Astrocyte of the cerebellum (primary cell): ENCODE data around the gene HEATR1.
A peak's percentile ranks its signal among the peaks of the same experiment; 100 is the strongest.

Experiments
- DNase-seq: peaks from one replicate; pipeline ENCODE4 v3.0.0-alpha.2; 2011; ENCODE audit warnings: low read depth
- H3K4me3 ChIP-seq: 2 replicates; pipeline ENCODE4 v1.5.1; 2011; ENCODE audit warnings: mild to moderate bottlenecking, low read depth, low read length, moderate library complexity
- in situ Hi-C: cut with HindIII; loops from 2 replicates; pipeline ENCODE4 v1.10.0; 2017; ENCODE audit warnings: low sequenced_read_pairs
- TF ChIP-seq, protein P1 (sequence below): IDR thresholded peaks from 2 replicates; pipeline ENCODE4 v1.5.1; 2012; ENCODE audit warnings: low read length, low read depth, moderate library complexity, mild to moderate bottlenecking; ENCODE audit errors: missing control alignments

Gene HEATR1

DNA sequence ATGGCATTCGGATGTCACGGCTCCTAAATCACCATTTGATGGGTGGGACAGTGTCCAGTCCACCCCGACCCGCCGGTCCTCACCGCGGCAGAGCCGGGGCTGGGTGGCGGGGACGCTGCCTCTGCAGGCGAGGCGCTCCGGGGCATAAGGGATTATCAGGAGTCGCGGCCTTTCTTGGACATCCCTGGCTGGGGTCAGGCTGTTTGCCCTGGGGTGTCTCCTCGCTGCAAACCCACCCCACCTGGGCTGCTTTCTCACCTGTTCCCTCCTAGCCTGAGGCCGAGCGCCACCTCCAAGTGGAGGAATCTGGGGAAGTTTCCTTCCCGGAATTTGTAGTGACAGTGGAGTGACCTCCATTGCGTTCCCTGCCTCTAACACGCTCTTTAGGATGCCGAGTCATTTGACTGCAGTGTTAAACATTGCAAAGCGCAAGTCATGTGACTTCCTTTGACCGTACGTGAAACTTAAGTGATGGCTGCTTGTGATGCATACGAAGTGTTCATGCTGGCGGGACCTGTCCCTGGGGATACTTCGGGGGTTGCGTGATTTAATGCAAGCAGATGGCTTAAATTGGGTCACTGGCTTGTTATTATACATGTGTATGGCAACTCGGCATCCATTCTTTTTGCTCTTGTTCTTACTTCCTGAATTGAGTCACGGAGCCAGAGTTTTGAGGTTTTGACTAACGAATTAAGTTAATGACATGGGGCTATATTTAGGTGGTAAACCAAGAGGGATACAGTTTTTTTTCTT, 80.0 kb downstream of the HEATR1 start:
- peak overlapping the region; percentile 60 for H3K4me3 ChIP-seq
- TF ChIP-seq, protein P1, sequence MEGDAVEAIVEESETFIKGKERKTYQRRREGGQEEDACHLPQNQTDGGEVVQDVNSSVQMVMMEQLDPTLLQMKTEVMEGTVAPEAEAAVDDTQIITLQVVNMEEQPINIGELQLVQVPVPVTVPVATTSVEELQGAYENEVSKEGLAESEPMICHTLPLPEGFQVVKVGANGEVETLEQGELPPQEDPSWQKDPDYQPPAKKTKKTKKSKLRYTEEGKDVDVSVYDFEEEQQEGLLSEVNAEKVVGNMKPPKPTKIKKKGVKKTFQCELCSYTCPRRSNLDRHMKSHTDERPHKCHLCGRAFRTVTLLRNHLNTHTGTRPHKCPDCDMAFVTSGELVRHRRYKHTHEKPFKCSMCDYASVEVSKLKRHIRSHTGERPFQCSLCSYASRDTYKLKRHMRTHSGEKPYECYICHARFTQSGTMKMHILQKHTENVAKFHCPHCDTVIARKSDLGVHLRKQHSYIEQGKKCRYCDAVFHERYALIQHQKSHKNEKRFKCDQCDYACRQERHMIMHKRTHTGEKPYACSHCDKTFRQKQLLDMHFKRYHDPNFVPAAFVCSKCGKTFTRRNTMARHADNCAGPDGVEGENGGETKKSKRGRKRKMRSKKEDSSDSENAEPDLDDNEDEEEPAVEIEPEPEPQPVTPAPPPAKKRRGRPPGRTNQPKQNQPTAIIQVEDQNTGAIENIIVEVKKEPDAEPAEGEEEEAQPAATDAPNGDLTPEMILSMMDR, result no peak
- peak; percentile 35 for DNase-seq
- in situ Hi-C loops, result no loop called here

DNA sequence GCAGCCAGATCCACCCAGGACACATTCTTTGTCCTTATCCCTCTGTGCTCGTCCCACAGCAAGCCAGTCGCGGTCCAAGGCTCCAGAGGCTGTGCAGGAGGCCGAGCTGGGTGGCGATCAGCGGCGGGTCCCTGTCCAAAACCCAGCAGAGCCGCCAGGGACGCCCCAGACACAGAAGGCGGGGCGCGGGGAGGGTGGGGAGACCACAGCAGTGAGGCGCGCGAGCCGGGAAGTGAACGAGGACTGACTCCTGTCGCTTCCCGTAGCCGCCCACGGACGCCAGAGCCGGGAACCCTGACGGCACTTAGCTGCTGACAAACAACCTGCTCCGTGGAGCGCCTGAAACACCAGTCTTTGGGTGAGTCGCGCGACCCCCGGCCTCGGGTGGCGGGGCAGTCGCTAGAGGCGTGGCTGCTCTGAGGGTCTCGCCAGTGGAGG, 80.6 kb downstream of the HEATR1 start, which contains the start of gene LGALS8:
Gene LGALS8, plus strand, starts transcription at position 279 of the 438 bp plus-strand sequence. CDS start 2,089 bp downstream, outside the sequence.
- DNase-seq, result peak; percentile 35
- TF ChIP-seq, protein P1, result no peak

DNA sequence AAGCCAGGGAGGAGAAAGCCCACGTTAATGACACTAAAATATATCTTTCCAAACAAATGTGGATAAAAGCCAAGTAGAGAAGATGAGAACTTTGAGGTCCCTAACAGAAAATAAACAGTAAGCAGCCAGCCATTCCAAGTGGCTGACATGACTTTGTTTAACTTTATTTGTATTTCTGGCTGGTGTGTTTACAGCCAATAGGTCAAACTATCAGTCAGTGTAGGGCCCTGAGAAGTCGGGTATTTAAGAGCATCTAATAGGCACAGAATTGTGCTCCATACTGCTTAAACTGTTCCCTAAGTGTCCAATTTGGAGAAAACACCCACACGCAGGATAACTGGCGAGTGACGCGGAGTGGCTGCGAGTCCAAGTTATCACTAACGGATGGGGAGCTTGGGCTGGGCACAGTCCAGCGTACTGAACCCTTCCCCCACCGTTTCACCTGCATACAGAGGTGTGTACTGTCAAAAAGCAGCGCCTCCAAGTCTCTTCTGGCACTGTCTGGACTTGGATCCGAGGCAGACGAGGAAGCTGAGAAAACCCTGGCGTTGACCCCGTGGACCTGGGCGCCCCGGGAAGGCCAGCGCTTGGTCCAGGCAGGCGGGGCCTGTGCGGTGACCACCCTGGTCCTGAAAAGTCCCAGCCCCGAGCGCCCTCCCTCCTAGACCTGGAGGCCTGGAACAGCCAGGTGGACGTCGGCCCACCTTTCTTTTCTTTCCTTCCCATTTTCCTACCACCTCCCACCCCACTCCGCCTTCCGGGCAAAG, 81.2 kb downstream of the HEATR1 start:
- TF ChIP-seq, protein P1, result no peak
- DNase-seq, result no peak
- in situ Hi-C loops, result no loop called here
- H3K4me3 ChIP-seq, result peak overlapping the region; percentile 60

More for the DNA sequence above, 80.6 kb downstream of the HEATR1 start, which contains the start of gene LGALS8:
- peak within 1 kb of the TSS; percentile 60 for H3K4me3 ChIP-seq
- in situ Hi-C loops, result no loop called here

DNA sequence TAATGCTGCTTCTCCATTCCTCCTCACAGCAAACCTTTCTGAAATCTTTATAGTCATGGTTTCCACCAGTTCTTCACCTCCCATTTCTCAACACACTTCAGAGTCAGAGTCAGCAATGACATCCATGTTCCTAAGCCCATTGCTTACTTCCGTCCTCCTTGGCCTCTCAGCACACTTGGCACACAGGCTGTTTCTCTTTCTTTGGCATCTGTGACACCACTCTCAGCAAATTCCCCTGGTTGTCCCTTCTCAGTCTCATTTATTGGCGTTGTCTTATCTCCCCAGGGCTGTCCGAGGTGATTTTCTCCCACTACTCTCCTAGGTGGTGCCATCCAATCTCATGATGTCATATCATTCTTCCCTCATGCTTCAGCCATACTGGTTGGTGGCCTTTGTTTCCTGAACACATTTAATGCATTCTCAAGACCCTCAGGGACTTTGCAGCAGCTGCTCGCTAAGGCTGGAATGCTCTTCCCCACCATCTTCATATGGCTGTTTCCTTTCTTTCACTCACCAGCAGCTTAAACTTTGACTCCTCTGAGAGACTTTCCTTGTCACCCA, 83.8 kb downstream of the HEATR1 start:
- in situ Hi-C loops, result no loop called here
- TF ChIP-seq, protein P1, result no peak

DNA sequence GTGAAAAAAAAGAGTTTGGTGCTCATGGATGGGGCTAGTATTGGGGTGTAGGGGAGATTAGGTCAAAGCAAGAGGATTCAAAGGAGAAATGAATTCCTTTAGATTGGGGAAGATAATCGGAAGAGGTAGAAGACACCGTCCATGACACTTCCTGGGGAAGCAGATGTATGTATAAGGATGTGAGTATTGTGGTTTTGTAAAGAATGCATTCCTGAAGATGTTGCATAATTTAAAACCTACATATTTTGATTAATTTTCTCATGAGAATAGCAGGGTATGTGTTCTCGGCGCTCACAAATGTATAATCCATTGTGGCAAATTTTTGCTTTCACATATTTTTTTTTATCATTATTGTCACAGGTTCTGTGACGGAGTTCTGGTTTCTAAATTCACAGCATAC, 86.0 kb downstream of the HEATR1 start:
- no peak for DNase-seq
- TF ChIP-seq, protein P1, result no peak
- in situ Hi-C loops, result no loop called here
- H3K4me3 ChIP-seq, result no peak overlapping the region

More for the DNA sequence above, 83.8 kb downstream of the HEATR1 start:
- H3K4me3 ChIP-seq, result no peak overlapping the region
- DNase-seq, result no peak

DNA sequence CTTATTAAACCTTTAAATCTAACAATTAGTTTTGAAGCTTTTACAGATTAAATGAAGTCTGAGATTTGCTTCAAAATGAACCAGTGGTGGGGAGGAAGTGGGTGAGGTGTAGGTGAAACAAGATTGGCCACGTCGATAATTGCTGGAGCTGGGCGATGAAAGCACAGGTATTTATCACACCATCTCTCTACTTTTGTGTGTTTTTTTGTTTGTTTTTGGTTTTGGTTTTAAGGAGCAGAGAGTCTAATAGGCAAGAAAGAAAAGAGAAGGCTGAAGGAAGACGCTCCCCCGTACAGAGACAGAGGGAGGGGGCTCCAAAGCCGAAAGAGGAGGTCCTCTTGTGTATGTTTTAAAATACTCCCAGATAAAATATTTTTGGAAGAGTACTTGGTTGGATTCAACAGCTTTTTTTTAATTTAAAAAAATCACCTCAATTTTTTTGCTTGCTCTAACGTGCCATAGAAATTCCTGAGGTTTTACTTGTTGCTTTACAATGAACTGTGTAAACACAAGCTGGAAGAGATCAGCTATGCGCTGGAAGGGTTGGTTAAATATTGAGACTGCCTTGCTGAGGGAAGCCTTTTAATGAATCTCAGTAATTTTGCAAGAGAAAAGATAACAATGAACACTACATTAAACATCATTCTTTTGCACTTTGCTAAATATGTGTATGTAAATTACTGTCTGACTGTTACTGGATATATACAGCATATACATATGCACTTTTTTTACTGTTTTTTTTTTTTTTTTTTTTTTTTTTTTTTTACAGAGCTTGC, 87.2 kb downstream of the HEATR1 start:
- peak; percentile 76 for DNase-seq
- in situ Hi-C loops, result no loop called here
- TF ChIP-seq, protein P1, result no peak
- H3K4me3 ChIP-seq, result no peak overlapping the region
